Activated CD4-positive, alpha-beta memory T cell treated with anti-CD3 and anti-CD28 coated beads for 36 hours (primary cell): ENCODE measurements around the gene PCDHGA6. TPM values are rescaled to one million over a fixed set of nuclear protein-coding genes. Genes with fewer than 3 reads are reported as not detected.
"Not testable (repeated sequence)": the region's sequence is repeated elsewhere in the genome, so short reads cannot be mapped to it uniquely, and the experiment has no call there.

Source experiments
- CTCF ChIA-PET: fragments of 350-600 bp; sonication (Branson Sonifier 250); formaldehyde crosslinking; loops from one replicate; lab custom pipeline; 2021; ENCODE audit warnings: antibody characterized with exemption, inconsistent platforms; lab: Charles Lee
- POLR2A ChIA-PET: fragments of 350-600 bp; sonication (Branson Sonifier 250); formaldehyde crosslinking; loops from one replicate; lab custom pipeline; 2021; ENCODE audit warnings: antibody characterized with exemption; lab: Charles Lee
- DNase-seq: peaks from one replicate; pipeline ENCODE4 v3.0.0-alpha.2; 2020
- H3K27ac Mint-ChIP-seq: one replicate; pipeline ENCODE4 v1.8.0; 2021; ENCODE audit warnings: mixed read lengths
- H3K27me3 Mint-ChIP-seq: one replicate; pipeline ENCODE4 v1.8.0; 2021; ENCODE audit warnings: mixed read lengths
- H3K36me3 Mint-ChIP-seq: one replicate; pipeline ENCODE4 v1.8.0; 2021; ENCODE audit warnings: mixed read lengths
- H3K4me1 Mint-ChIP-seq: one replicate; pipeline ENCODE4 v1.8.0; 2021; ENCODE audit warnings: low read depth, mixed read lengths
- H3K4me3 Mint-ChIP-seq: one replicate; pipeline ENCODE4 v1.8.0; 2021; ENCODE audit warnings: mild to moderate bottlenecking, mixed read lengths
- H3K9me3 Mint-ChIP-seq: one replicate; pipeline ENCODE4 v1.8.0; 2021; ENCODE audit warnings: mixed read lengths
- intact Hi-C: fragments of 100-400 bp; cut with micrococcal nuclease; formaldehyde crosslinking; loops from one replicate; pipeline ENCODE4 v1.15.1; 2023
- total RNA-seq, 2 experiments: library from RNA; stranded (reverse); gene quantifications; one replicate each; pipeline ENCODE4 v1.2.3, GENCODE V29; 2021

Gene PCDHGA6
- total RNA-seq, 2 experiments from 2014 or later: 0.05 to 0.10 TPM

DNA sequence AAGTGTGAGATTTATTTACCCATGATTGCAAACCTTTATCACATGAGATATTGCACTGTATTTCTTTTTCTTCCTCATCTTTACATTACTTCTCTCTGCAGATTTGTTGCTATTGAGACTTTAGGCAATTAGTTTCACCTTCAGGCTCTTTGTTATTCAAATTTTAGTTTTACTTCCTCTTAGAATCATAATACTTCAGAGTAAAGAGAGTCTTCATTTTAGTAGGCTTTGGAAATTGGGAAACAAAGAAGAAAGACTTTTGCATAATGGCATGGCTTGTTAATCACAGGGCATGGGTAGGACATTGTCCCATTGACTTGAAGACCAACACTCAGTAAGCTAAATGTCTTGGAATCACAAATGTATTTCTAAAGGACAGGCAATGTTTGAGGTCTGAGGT is 11.0 kb upstream of the PCDHGA6 start:
- peaks cover 70% of the 10 kb centered on the region for H3K27me3 Mint-ChIP-seq
- intact Hi-C loops: loop anchor here (10.0 kb wide), 1 partner anchor 52 kb away; the partner anchor contains the start of genes PCDHGA10 and PCDHGB7
- no peak for DNase-seq
- POLR2A ChIA-PET: no interaction called here
- CTCF ChIA-PET: no interaction called here
- no peak overlapping the region for H3K27ac Mint-ChIP-seq
- H3K9me3 Mint-ChIP-seq: peaks cover 48% of the 10 kb centered on the region
- peaks cover 2% of the 10 kb centered on the region for H3K4me1 Mint-ChIP-seq
- peaks cover 39% of the 10 kb centered on the region for H3K36me3 Mint-ChIP-seq
- H3K4me3 Mint-ChIP-seq: no peak overlapping the region

DNA sequence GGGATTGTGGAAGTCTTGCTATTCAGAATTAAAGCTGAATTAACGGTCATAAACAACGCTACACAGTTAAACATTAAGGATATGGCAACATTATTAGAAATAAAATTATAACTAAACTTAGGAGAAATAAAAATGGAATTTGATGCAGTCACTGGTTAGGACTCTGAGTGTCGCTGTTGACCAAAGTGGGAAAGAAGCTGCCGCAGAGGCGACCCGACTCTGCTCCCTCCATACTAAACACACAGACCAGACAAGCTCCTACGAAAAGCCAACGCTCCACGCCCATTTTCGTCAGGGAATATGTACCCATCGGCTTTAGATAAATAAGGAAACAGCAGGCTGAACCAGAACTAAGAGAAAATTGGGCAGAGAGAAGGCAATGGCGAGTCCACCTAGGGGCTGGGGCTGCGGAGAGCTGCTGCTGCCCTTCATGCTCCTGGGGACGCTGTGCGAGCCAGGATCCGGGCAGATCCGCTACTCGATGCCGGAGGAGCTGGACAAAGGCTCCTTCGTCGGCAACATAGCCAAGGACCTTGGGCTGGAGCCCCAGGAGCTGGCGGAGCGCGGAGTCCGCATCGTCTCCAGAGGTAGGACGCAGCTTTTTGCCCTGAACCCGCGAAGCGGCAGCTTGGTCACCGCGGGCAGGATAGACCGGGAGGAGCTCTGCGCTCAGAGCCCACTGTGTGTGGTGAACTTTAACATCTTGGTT is 9.6 kb upstream of the PCDHGA6 start, which contains the start of gene PCDHGA5:
PCDHGA5 (plus strand) TSS at position 211 of the 709 bp plus-strand sequence; CDS start at position 380, 169 bp downstream.
- peaks cover 2% of the 10 kb centered on the region for H3K4me1 Mint-ChIP-seq
- no peak within 1 kb of the TSS for H3K4me3 Mint-ChIP-seq
- H3K27ac Mint-ChIP-seq: no peak within 1 kb of the TSS
- H3K9me3 Mint-ChIP-seq: peaks cover 48% of the 10 kb centered on the region
- intact Hi-C loops: loop anchor here (10.0 kb wide), 1 partner anchor 51 kb away; the partner anchor contains the start of genes PCDHGA10 and PCDHGB7
- CTCF ChIA-PET: no interaction called here
- H3K27me3 Mint-ChIP-seq: peaks cover 71% of the 10 kb centered on the region
- H3K36me3 Mint-ChIP-seq: peaks cover 38% of the 10 kb centered on the region
- POLR2A ChIA-PET: interaction anchor here (1.4 kb wide), 1 partner anchor 43 kb away, joined by 3 read pairs; the partner anchor contains the start of gene TAF7
- no peak for DNase-seq

DNA sequence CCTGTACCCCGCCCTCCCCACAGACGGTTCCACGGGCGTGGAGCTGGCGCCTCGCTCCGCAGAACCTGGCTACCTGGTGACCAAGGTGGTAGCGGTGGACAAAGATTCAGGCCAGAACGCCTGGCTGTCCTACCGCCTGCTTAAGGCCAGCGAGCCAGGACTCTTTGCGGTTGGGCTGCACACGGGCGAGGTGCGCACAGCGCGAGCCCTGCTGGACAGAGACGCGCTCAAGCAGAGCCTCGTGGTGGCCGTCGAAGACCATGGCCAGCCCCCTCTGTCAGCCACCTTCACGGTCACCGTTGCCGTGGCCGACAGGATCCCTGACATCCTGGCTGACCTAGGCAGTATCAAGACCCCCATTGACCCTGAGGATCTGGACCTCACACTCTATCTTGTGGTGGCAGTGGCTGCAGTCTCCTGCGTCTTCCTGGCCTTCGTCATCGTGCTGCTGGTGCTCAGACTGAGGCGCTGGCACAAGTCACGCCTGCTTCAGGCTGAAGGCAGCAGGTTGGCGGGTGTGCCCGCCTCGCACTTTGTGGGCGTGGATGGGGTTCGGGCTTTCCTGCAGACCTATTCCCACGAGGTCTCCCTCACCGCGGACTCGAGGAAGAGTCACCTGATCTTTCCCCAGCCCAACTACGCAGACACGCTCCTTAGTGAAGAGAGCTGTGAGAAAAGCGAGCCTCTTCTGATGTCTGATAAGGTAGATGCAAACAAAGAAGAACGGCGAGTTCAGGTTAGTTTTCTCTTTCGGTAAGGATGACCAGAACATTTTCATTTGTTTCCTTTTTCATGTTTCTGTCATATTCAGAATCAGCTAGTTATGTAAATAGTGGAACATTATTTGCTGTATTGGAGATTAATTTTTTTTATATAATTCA is 7.4 kb upstream of the PCDHGA6 start:
- H3K4me1 Mint-ChIP-seq: peaks cover 5% of the 10 kb centered on the region
- H3K27me3 Mint-ChIP-seq: peaks cover 67% of the 10 kb centered on the region
- no peak for DNase-seq
- no peak overlapping the region for H3K27ac Mint-ChIP-seq
- CTCF ChIA-PET: interaction anchor here (1.1 kb wide), 1 partner anchor 198 kb away, joined by 3 read pairs; no protein-coding TSS in a partner anchor
- POLR2A ChIA-PET: no interaction called here
- intact Hi-C loops: loop anchor here (10.0 kb wide), 1 partner anchor 49 kb away; the partner anchor contains the start of genes PCDHGA10 and PCDHGB7
- H3K9me3 Mint-ChIP-seq: peaks cover 38% of the 10 kb centered on the region
- peaks cover 32% of the 10 kb centered on the region for H3K36me3 Mint-ChIP-seq
- H3K4me3 Mint-ChIP-seq: no peak overlapping the region

GRCh38 chr5:141369994-141370848 is 3.5 kb upstream of the PCDHGA6 start, which contains the start of gene PCDHGB3:
Gene PCDHGB3, plus strand, starts transcription at chr5:141370242. Its CDS starts 153 bp downstream, at chr5:141370395.
- peak; percentile 55 for DNase-seq
- peak within 1 kb of the TSS; percentile 68 for H3K4me3 Mint-ChIP-seq
- H3K27me3 Mint-ChIP-seq: peaks cover 48% of the 10 kb centered on the region
- intact Hi-C loops: loop anchor here (10.0 kb wide), 1 partner anchor 45 kb away; the partner anchor contains the start of genes PCDHGA10 and PCDHGB7
- H3K36me3 Mint-ChIP-seq: peaks cover 28% of the 10 kb centered on the region
- no peak within 1 kb of the TSS for H3K27ac Mint-ChIP-seq
- H3K9me3 Mint-ChIP-seq: peaks cover 30% of the 10 kb centered on the region
- ChIA-PET CTCF (interaction anchor here (0.7 to 2.8 kb wide), 20 partner anchors 10 to 197 kb away, joined by 3 to 25 read pairs (median 4); partner anchors contain the start of genes PCDHB9, PCDHGA10, PCDHGA12 and PCDHGB2), POLR2A (interaction anchor here (0.7 kb wide), 1 partner anchor 194 kb away, joined by 3 read pairs; no protein-coding TSS in a partner anchor)
- peaks cover 5% of the 10 kb centered on the region for H3K4me1 Mint-ChIP-seq

DNA sequence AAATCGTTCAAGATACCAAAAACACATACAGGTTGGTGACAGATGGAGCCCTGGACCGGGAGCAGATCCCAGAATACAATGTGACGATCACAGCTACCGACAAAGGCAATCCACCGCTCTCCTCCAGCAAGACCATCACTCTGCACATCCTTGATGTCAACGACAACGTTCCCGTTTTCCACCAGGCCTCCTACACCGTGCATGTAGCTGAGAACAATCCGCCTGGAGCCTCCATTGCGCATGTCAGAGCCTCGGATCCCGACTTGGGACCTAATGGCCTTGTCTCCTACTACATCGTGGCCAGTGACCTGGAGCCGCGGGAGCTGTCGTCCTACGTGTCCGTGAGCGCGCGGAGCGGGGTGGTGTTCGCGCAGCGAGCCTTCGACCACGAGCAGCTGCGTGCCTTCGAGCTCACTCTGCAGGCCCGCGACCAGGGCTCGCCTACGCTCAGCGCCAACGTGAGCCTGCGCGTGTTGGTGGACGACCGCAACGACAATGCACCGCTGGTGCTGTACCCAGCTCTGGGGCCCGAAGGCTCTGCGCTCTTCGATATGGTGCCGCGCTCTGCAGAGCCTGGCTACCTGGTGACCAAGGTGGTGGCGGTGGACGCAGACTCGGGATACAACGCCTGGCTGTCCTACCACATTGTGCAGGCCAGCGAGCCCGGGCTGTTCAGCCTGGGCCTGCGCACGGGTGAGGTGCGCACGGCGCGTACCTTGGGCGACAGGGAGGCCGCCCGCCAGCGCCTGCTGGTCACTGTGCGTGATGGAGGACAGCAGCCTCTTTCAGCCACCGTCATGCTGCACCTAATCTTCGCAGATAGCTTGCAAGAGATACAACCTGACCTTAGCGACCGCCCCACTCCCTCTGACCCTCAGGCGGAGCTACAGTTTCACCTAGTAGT is 1.9 kb upstream of the PCDHGA6 start:
- intact Hi-C loops: no loop called here
- Mint-ChIP-seq H3K9me3 (peaks cover 29% of the 10 kb centered on the region), H3K27me3 (peaks cover 44% of the 10 kb centered on the region), H3K4me3 (no peak overlapping the region), H3K36me3 (peaks cover 26% of the 10 kb centered on the region), H3K4me1 (peaks cover 5% of the 10 kb centered on the region), H3K27ac (no peak overlapping the region)
- no peak for DNase-seq
- ChIA-PET POLR2A (no interaction called here), CTCF (interaction anchor here (0.6 to 2.8 kb wide), 6 partner anchors 15 to 192 kb away, joined by 4 to 25 read pairs (median 5); partner anchors contain the start of gene PCDHGA10)

GRCh38 chr5:141374627-141375026 is 936 bp downstream of the PCDHGA6 start:
- H3K27ac Mint-ChIP-seq: no peak overlapping the region
- no peak for DNase-seq
- peaks cover 40% of the 10 kb centered on the region for H3K27me3 Mint-ChIP-seq
- ChIA-PET POLR2A (no interaction called here), CTCF (interaction anchor here (0.7 to 1.5 kb wide), 3 partner anchors 16 to 182 kb away, joined by 3 to 5 read pairs (median 3); partner anchors contain the start of gene PCDHGB6)
- H3K9me3 Mint-ChIP-seq: peaks cover 33% of the 10 kb centered on the region
- intact Hi-C loops: no loop called here
- H3K4me1 Mint-ChIP-seq: peaks cover 5% of the 10 kb centered on the region
- H3K36me3 Mint-ChIP-seq: peaks cover 26% of the 10 kb centered on the region
- H3K4me3 Mint-ChIP-seq: no peak overlapping the region

GRCh38 chr5:141375444-141376155 is 1.9 kb downstream of the PCDHGA6 start:
- H3K4me3 Mint-ChIP-seq, CTCF ChIA-PET, H3K4me1 Mint-ChIP-seq, POLR2A ChIA-PET, H3K27ac Mint-ChIP-seq, DNase-seq, intact Hi-C loops: not testable (repeated sequence)
- peaks cover 33% of the 10 kb centered on the region for H3K9me3 Mint-ChIP-seq
- H3K36me3 Mint-ChIP-seq: peaks cover 23% of the 10 kb centered on the region
- H3K27me3 Mint-ChIP-seq: peaks cover 35% of the 10 kb centered on the region

DNA sequence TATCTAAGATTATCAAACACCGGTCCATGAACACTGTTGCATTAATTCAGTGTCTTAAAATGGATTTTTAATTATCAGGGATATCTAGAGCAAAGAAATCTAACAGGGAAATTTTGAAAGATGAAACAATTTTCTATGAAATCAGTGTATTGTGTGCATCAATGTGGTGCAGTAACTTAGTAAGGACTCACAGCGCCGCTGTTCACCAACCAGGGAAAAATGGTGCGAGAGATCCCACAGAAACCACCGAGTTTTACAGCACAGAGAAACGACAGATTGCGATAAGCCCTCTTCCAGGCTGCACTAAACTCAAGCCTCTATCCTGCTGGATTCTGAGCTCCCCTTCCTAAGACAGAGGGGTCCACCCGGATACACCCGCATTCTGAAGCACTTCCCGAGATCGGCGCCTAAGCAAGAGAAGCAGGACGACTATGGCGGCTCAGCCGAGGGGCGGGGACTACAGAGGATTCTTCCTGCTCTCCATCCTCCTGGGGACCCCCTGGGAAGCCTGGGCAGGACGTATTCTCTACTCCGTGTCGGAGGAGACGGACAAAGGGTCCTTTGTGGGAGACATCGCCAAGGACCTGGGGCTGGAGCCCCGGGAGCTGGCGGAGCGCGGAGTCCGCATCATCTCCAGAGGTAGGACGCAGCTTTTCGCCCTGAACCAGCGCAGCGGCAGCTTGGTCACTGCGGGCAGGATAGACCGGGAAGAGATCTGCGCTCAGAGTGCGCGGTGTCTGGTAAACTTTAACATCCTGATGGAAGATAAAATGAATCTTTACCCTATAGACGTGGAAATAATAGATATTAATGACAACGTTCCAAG is 9.0 kb downstream of the PCDHGA6 start, which contains the start of gene PCDHGA7:
PCDHGA7 (plus strand) TSS at position 274 of the 826 bp plus-strand sequence; CDS start at position 432, 158 bp downstream.
- Mint-ChIP-seq H3K9me3 (peaks cover 14% of the 10 kb centered on the region), H3K36me3 (peaks cover 11% of the 10 kb centered on the region)

DNA sequence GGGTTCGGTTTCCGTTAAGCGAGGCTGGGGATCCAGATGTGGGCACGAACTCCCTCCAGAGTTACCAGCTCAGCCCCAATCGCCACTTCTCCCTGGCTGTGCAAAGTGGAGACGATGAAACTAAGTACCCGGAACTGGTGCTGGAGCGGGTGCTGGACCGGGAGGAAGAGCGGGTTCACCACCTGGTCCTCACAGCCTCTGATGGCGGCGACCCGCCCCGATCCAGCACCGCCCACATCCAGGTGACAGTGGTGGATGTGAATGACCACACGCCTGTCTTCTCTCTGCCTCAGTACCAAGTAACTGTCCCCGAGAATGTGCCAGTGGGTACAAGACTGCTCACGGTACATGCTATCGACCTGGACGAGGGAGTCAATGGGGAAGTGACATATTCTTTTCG is 9.7 kb downstream of the PCDHGA6 start:
- ChIA-PET POLR2A (interaction anchor here (0.6 kb wide), 1 partner anchor 60 kb away, joined by 7 read pairs; no protein-coding TSS in a partner anchor), CTCF (no interaction called here)
- Mint-ChIP-seq H3K9me3 (peaks cover 15% of the 10 kb centered on the region), H3K27me3 (peaks cover 57% of the 10 kb centered on the region), H3K4me1 (no peaks in the 10 kb centered on the region), H3K4me3 (no peak overlapping the region), H3K27ac (no peak overlapping the region), H3K36me3 (peaks cover 13% of the 10 kb centered on the region)
- intact Hi-C loops: no loop called here
- DNase-seq: no peak

More for the DNA sequence above, 9.0 kb downstream of the PCDHGA6 start, which contains the start of gene PCDHGA7:
- intact Hi-C loops: no loop called here
- ChIA-PET CTCF (no interaction called here), POLR2A (interaction anchor here (0.6 kb wide), 1 partner anchor 61 kb away, joined by 7 read pairs; no protein-coding TSS in a partner anchor)
- Mint-ChIP-seq H3K27me3 (peaks cover 55% of the 10 kb centered on the region), H3K4me1 (no peaks in the 10 kb centered on the region), H3K27ac (no peak within 1 kb of the TSS), H3K4me3 (peak within 1 kb of the TSS; percentile 66)
- no peak for DNase-seq
